ENCODE data around the gene ATXN2L. TPM values are rescaled to one million over a fixed set of nuclear protein-coding genes. Genes with fewer than 3 reads are reported as not detected.

ATXN2L gene
- total and polyA plus RNA-seq, 2 of the 13 experiments (the other 11 are each of a cell fraction or from before 2014, with no cell fraction given), result 40.8 to 55.1 TPM

DNA sequence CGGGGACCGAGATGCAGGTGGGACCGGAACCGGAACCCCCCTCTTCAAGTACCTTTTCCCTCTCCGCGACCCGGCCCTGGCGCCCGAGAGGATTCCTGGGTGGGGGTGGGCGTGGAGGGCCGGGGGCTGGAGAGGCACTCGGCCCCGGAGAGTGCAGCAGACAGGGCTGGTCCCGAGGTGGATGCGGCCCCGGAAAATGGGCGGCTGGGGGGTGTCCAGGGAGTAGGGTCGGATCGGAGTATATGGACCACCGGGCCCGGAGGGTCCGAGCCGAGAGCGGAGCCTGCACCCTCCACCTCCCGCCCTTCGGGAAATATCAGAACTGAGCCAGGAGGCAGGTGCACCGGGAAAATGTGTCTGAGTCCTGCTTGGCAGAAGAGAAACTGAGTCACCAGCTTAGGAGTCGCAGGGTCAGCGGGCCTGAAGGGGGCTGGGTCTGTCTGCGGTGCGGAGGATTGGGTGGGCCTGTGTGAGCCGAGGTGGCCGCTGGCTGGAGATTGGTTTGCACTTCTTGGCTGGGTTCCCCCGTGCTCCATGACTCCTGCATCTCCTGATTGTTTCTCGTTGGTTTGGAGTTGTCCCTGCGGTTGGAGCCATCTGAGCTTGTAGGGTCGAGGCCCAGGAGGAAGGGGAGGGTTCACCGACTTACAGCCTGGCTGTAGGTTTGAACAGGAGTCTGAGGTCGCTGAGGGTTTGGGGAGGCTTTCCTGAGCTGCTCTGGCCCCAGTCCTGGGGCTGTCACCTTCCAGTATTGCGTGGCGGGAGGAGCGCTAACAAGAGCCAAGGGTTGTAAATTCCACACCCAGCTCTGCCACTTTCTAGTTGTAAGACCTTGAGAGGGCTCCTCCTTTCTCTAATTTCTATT, 41.4 kb downstream of the ATXN2L start (continued):
- TF ChIP-seq, protein P1, sequence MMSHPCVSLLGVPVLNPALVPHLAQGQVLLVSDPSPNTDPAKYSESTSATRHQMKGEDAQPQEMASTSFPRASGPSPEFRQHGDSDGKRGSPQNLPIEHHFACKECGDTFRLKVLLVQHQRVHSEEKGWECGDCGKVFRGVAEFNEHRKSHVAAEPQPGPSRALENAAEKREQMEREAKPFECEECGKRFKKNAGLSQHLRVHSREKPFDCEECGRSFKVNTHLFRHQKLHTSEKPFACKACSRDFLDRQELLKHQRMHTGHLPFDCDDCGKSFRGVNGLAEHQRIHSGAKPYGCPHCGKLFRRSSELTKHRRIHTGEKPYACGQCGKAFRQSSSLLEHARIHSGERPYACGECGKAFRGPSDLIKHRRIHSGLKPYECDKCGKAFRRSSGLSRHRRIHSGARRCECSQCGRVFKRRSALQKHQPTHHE (CRISPR knock-in tag; IDR thresholded peaks at IDR 0.05; ENCODE audit: borderline replicate concordance), result no peak
- TF ChIP-seq SPEN (CRISPR knock-in tag; IDR thresholded peaks at IDR 0.05; ENCODE audit: low read depth) (no peak), CHD4 (IDR thresholded peaks at IDR 0.05; ENCODE audit: borderline replicate concordance, low read length) (no peak), TCF12 (IDR thresholded peaks at IDR 0.05) (no peak), TCF12 (CRISPR knock-in tag; IDR thresholded peaks at IDR 0.05) (no peak), MED13 (CRISPR knock-in tag; IDR thresholded peaks at IDR 0.05) (no peak), MYC (CRISPR knock-in tag; IDR thresholded peaks at IDR 0.05; ENCODE audit: borderline replicate concordance) (no peak), SRY (CRISPR knock-in tag; IDR thresholded peaks at IDR 0.05) (no peak), SATB2 (CRISPR knock-in tag; IDR thresholded peaks at IDR 0.05) (no peak), NCOR1 (IDR thresholded peaks at IDR 0.05; ENCODE audit: borderline replicate concordance, low read length) (no peak; the same call in 1 of the 2 replicates), NFRKB (IDR thresholded peaks at IDR 0.05) (no peak), TAF15 (IDR thresholded peaks at IDR 0.05; ENCODE audit: low read depth, low read length, poor library complexity, severe bottlenecking) (no peak), FLYWCH1 (CRISPR knock-in tag; IDR thresholded peaks at IDR 0.05) (no peak), NAIF1 (CRISPR knock-in tag; IDR thresholded peaks at IDR 0.05; ENCODE audit: borderline replicate concordance) (no peak)
- TF ChIP-seq, protein P2, sequence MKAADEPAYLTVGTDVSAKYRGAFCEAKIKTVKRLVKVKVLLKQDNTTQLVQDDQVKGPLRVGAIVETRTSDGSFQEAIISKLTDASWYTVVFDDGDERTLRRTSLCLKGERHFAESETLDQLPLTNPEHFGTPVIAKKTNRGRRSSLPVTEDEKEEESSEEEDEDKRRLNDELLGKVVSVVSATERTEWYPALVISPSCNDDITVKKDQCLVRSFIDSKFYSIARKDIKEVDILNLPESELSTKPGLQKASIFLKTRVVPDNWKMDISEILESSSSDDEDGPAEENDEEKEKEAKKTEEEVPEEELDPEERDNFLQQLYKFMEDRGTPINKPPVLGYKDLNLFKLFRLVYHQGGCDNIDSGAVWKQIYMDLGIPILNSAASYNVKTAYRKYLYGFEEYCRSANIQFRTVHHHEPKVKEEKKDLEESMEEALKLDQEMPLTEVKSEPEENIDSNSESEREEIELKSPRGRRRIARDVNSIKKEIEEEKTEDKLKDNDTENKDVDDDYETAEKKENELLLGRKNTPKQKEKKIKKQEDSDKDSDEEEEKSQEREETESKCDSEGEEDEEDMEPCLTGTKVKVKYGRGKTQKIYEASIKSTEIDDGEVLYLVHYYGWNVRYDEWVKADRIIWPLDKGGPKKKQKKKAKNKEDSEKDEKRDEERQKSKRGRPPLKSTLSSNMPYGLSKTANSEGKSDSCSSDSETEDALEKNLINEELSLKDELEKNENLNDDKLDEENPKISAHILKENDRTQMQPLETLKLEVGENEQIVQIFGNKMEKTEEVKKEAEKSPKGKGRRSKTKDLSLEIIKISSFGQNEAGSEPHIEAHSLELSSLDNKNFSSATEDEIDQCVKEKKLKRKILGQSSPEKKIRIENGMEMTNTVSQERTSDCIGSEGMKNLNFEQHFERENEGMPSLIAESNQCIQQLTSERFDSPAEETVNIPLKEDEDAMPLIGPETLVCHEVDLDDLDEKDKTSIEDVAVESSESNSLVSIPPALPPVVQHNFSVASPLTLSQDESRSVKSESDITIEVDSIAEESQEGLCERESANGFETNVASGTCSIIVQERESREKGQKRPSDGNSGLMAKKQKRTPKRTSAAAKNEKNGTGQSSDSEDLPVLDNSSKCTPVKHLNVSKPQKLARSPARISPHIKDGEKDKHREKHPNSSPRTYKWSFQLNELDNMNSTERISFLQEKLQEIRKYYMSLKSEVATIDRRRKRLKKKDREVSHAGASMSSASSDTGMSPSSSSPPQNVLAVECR (CRISPR knock-in tag; IDR thresholded peaks at IDR 0.05; ENCODE audit: borderline replicate concordance), result no peak; the same call in 1 of the 2 replicates
- TF ChIP-seq, protein P3, sequence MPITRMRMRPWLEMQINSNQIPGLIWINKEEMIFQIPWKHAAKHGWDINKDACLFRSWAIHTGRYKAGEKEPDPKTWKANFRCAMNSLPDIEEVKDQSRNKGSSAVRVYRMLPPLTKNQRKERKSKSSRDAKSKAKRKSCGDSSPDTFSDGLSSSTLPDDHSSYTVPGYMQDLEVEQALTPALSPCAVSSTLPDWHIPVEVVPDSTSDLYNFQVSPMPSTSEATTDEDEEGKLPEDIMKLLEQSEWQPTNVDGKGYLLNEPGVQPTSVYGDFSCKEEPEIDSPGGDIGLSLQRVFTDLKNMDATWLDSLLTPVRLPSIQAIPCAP (CRISPR knock-in tag; IDR thresholded peaks at IDR 0.05; ENCODE audit: low read depth), result 0 out of 2 replicates have a peak, but pooled peaks have one; percentile 38
- TF ChIP-seq, protein P4, sequence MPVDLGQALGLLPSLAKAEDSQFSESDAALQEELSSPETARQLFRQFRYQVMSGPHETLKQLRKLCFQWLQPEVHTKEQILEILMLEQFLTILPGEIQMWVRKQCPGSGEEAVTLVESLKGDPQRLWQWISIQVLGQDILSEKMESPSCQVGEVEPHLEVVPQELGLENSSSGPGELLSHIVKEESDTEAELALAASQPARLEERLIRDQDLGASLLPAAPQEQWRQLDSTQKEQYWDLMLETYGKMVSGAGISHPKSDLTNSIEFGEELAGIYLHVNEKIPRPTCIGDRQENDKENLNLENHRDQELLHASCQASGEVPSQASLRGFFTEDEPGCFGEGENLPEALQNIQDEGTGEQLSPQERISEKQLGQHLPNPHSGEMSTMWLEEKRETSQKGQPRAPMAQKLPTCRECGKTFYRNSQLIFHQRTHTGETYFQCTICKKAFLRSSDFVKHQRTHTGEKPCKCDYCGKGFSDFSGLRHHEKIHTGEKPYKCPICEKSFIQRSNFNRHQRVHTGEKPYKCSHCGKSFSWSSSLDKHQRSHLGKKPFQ (CRISPR knock-in tag; IDR thresholded peaks at IDR 0.05; ENCODE audit: insufficient replicate concordance), result no peak
- TF ChIP-seq, protein P5, sequence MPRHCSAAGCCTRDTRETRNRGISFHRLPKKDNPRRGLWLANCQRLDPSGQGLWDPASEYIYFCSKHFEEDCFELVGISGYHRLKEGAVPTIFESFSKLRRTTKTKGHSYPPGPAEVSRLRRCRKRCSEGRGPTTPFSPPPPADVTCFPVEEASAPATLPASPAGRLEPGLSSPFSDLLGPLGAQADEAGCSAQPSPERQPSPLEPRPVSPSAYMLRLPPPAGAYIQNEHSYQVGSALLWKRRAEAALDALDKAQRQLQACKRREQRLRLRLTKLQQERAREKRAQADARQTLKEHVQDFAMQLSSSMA (CRISPR knock-in tag; IDR thresholded peaks at IDR 0.05), result no peak
- TF ChIP-seq, protein P6, sequence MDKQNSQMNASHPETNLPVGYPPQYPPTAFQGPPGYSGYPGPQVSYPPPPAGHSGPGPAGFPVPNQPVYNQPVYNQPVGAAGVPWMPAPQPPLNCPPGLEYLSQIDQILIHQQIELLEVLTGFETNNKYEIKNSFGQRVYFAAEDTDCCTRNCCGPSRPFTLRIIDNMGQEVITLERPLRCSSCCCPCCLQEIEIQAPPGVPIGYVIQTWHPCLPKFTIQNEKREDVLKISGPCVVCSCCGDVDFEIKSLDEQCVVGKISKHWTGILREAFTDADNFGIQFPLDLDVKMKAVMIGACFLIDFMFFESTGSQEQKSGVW (CRISPR knock-in tag; IDR thresholded peaks at IDR 0.05; ENCODE audit: borderline replicate concordance), result no peak
